ENCODE results near the gene KNDC1. TPM values are rescaled to one million over a fixed set of nuclear protein-coding genes. Genes with fewer than 3 reads are reported as not detected.

The KNDC1 gene
- total RNA-seq, 1 experiment from 2014 or later: 1.7 TPM

GRCh38 chr10:133209641-133210040 lies 49.6 kb downstream of the KNDC1 start:
- POLR2A ChIA-PET (ENCODE audit: unreplicated experiment): no interaction called here
- BruUV-seq (replicated peaks): no TSS peak

GRCh38 chr10:133210398-133211140 lies 50.5 kb downstream of the KNDC1 start:
- intact Hi-C loops (cut with micrococcal nuclease; ENCODE audit: unreplicated experiment): no loop called here
- no peak overlapping the region for H3K4me3 ChIP-seq
- H3K9me3 ChIP-seq (ENCODE audit: insufficient read depth, low read depth): no peaks in the 10 kb centered on the region
- H3K4me1 ChIP-seq (replicated peaks; ENCODE audit: insufficient read depth): no peaks in the 10 kb centered on the region
- H3K9me2 ChIP-seq (ENCODE audit: insufficient read depth): no peaks in the 10 kb centered on the region
- no peaks in the 10 kb centered on the region for H3F3A ChIP-seq (ENCODE audit: insufficient read depth, low read depth)
- H3K36me3 ChIP-seq (ENCODE audit: low read depth): no peaks in the 10 kb centered on the region
- no peak for DNase-seq
- no peak overlapping the region for H3K4me2 ChIP-seq
- ChIA-PET POLR2A (ENCODE audit: unreplicated experiment) (no interaction called here), CTCF (no interaction called here)
- H4K20me1 ChIP-seq (ENCODE audit: insufficient read depth): no peaks in the 10 kb centered on the region
- peaks cover 29% of the 10 kb centered on the region for H3K27me3 ChIP-seq (ENCODE audit: insufficient read depth, low read depth)
- no TSS peak for BruUV-seq (replicated peaks)
- no peak for TF ChIP-seq CTCF (conservative IDR thresholded peaks at IDR 0.05)
- no peak overlapping the region for H3K27ac ChIP-seq
- H2AFZ ChIP-seq: no peak overlapping the region
- no peaks in the 10 kb centered on the region for H3K79me2 ChIP-seq (ENCODE audit: low read depth)

More at GRCh38 chr10:133209641-133210040, 49.6 kb downstream of the KNDC1 start:
- TF ChIP-seq CTCF (conservative IDR thresholded peaks at IDR 0.05): no peak
- no peak for TF ChIP-seq EZH2 (IDR thresholded peaks at IDR 0.05; ENCODE audit: low read depth)
- CTCF ChIA-PET: no interaction called here
- Histone ChIP-seq H3K79me2 (ENCODE audit: low read depth) (no peaks in the 10 kb centered on the region), H3K36me3 (ENCODE audit: low read depth) (no peaks in the 10 kb centered on the region), H3K9me3 (ENCODE audit: insufficient read depth, low read depth) (no peaks in the 10 kb centered on the region), H3K9me2 (ENCODE audit: insufficient read depth) (no peaks in the 10 kb centered on the region), H3K27me3 (ENCODE audit: insufficient read depth, low read depth) (peaks cover 30% of the 10 kb centered on the region), H2AFZ (no peak overlapping the region), H3K27ac (no peak overlapping the region), H4K20me1 (ENCODE audit: insufficient read depth) (no peaks in the 10 kb centered on the region), H3K4me3 (no peak overlapping the region), H3F3A (ENCODE audit: insufficient read depth, low read depth) (no peaks in the 10 kb centered on the region), H3K4me2 (no peak overlapping the region), H3K4me1 (replicated peaks; ENCODE audit: insufficient read depth) (no peaks in the 10 kb centered on the region)
- no peak for DNase-seq
- intact Hi-C loops (cut with micrococcal nuclease; ENCODE audit: unreplicated experiment): no loop called here

- H4K20me1 ChIP-seq (ENCODE audit: insufficient read depth): no peaks in the 10 kb centered on the region
- no peaks in the 10 kb centered on the region for H3K4me1 ChIP-seq (replicated peaks; ENCODE audit: insufficient read depth)
- peaks cover 36% of the 10 kb centered on the region for H3K27me3 ChIP-seq (ENCODE audit: insufficient read depth, low read depth)
- no peaks in the 10 kb centered on the region for H3K79me2 ChIP-seq (ENCODE audit: low read depth)
- TF ChIP-seq CTCF (conservative IDR thresholded peaks at IDR 0.05) (no peak), EZH2 (IDR thresholded peaks at IDR 0.05; ENCODE audit: low read depth) (no peak)
- no peak overlapping the region for H3K4me2 ChIP-seq
- H3K4me3 ChIP-seq: no peak overlapping the region
- H3K9me3 ChIP-seq (ENCODE audit: insufficient read depth, low read depth): no peaks in the 10 kb centered on the region
- no peaks in the 10 kb centered on the region for H3K9me2 ChIP-seq (ENCODE audit: insufficient read depth)
- no peak for DNase-seq
- H3K36me3 ChIP-seq (ENCODE audit: low read depth): no peaks in the 10 kb centered on the region
- H3K27ac ChIP-seq: no peak overlapping the region
- intact Hi-C loops (cut with micrococcal nuclease; ENCODE audit: unreplicated experiment): no loop called here
- no peak overlapping the region for H2AFZ ChIP-seq
- no TSS peak for BruUV-seq (replicated peaks)
- CTCF ChIA-PET: no interaction called here
- H3F3A ChIP-seq (ENCODE audit: insufficient read depth, low read depth): no peaks in the 10 kb centered on the region
- POLR2A ChIA-PET (ENCODE audit: unreplicated experiment): no interaction called here
Observed at GRCh38 chr10:133211141-133211830, 51.3 kb downstream of the KNDC1 start.
